Liver (tissue), 3 donors: Measurements from ENCODE around the gene AREG.

Experiments used
- CTCF ChIP-seq: fragments of 150-350 bp; IDR thresholded peaks from 2 replicates; pipeline ENCODE4 v1.5.1; 2017; ENCODE audit warnings: improper control_type of control experiment, low read depth, low read length; ENCODE audit not compliant: missing input control
- EGR1 ChIP-seq, 2 donors: IDR thresholded peaks; 2 replicates each; pipeline ENCODE4 v1.6.1; 2016 to 2018; ENCODE audit warnings: antibody characterized with exemption in 2 of 2, low read depth in 2 of 2
- GABPA ChIP-seq, 2 donors: IDR thresholded peaks in 1 of 2; conservative IDR thresholded peaks in 1 of 2; 2 replicates each; pipeline ENCODE4 v1.6.1; 2016; ENCODE audit warnings: antibody characterized with exemption in 2 of 2, mild to moderate bottlenecking in 1 of 2, moderate library complexity in 1 of 2
- JUND ChIP-seq, 2 donors: IDR thresholded peaks; 2 replicates each; pipeline ENCODE4 v1.6.1; 2016; ENCODE audit warnings: antibody characterized with exemption in 2 of 2
- RAD21 ChIP-seq, 2 donors: IDR thresholded peaks; 2 replicates each; pipeline ENCODE4 v1.6.1; 2016; ENCODE audit warnings: antibody characterized with exemption in 2 of 2, mild to moderate bottlenecking in 2 of 2
- REST ChIP-seq: IDR thresholded peaks from 2 replicates; pipeline ENCODE4 v1.6.1; 2016; ENCODE audit warnings: antibody characterized with exemption, mild to moderate bottlenecking
- RXRA ChIP-seq, 2 donors: IDR thresholded peaks; 2 replicates each; pipeline ENCODE4 v1.6.1; 2017 to 2018; ENCODE audit warnings: antibody characterized with exemption in 2 of 2, mild to moderate bottlenecking in 1 of 2
- SP1 ChIP-seq: IDR thresholded peaks from 2 replicates; pipeline ENCODE4 v1.6.1; 2018; ENCODE audit warnings: antibody characterized with exemption, mild to moderate bottlenecking
- TAF1 ChIP-seq: conservative IDR thresholded peaks from 2 replicates; pipeline ENCODE4 v1.6.1; 2016; ENCODE audit warnings: antibody characterized with exemption, mild to moderate bottlenecking
- YY1 ChIP-seq: IDR thresholded peaks from 2 replicates; pipeline ENCODE4 v1.6.1; 2016; ENCODE audit warnings: antibody characterized with exemption, mild to moderate bottlenecking
- TF ChIP-seq, protein P1 (sequence below): IDR thresholded peaks from 2 replicates; pipeline ENCODE4 v1.6.1; 2016; ENCODE audit warnings: antibody characterized with exemption
- TF ChIP-seq, protein P2 (sequence below): IDR thresholded peaks from 2 replicates; pipeline ENCODE4 v1.6.1; 2016; ENCODE audit warnings: antibody characterized with exemption
- TF ChIP-seq, protein P3 (sequence below): IDR thresholded peaks from 2 replicates; pipeline ENCODE4 v1.6.1; 2016; ENCODE audit warnings: antibody characterized with exemption
- donor health status: healthy.
- donor health status: healthy.

DNA sequence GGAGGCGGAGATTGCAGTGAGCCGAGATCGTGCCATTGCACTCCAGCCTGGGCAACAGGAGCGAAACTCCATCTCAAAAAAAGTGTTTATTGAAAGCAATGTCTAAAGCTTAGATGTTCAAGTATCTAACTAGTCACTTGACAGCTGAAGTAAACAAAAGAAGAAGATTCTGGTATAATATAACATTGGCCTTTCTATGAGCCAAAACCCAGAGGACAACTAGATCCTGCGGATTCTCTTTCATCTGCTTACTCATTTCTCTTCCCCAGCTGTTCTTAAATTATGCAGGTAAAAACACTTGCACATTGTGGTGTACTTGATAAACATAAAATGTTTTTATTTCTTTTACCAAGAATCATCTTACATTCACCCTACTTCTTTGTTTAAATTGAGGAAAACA, 24.1 kb upstream of the AREG start:
- TF ChIP-seq CTCF (no peak), RXRA (IDR thresholded peaks at IDR 0.05) (no peak), EGR1 (IDR thresholded peaks at IDR 0.05; ENCODE audit: low read depth in 2 of 2) (no peak), TAF1 (no peak), RAD21 (IDR thresholded peaks at IDR 0.05) (no peak), YY1 (no peak), SP1 (no peak), JUND (IDR thresholded peaks at IDR 0.05) (no peak), GABPA (IDR thresholded peaks at IDR 0.05 in 1 of 2, conservative IDR thresholded peaks at IDR 0.05 in 1 of 2) (no peak), REST (no peak)
- TF ChIP-seq, protein P1, sequence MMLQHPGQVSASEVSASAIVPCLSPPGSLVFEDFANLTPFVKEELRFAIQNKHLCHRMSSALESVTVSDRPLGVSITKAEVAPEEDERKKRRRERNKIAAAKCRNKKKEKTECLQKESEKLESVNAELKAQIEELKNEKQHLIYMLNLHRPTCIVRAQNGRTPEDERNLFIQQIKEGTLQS = no peak
- TF ChIP-seq, protein P2, sequence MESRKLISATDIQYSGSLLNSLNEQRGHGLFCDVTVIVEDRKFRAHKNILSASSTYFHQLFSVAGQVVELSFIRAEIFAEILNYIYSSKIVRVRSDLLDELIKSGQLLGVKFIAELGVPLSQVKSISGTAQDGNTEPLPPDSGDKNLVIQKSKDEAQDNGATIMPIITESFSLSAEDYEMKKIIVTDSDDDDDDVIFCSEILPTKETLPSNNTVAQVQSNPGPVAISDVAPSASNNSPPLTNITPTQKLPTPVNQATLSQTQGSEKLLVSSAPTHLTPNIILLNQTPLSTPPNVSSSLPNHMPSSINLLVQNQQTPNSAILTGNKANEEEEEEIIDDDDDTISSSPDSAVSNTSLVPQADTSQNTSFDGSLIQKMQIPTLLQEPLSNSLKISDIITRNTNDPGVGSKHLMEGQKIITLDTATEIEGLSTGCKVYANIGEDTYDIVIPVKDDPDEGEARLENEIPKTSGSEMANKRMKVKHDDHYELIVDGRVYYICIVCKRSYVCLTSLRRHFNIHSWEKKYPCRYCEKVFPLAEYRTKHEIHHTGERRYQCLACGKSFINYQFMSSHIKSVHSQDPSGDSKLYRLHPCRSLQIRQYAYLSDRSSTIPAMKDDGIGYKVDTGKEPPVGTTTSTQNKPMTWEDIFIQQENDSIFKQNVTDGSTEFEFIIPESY = no peak
- TF ChIP-seq, protein P3, sequence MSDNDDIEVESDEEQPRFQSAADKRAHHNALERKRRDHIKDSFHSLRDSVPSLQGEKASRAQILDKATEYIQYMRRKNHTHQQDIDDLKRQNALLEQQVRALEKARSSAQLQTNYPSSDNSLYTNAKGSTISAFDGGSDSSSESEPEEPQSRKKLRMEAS = no peak
